ENCODE results near the gene TBCA.

- TF ChIP-seq EZH2 (IDR thresholded peaks at IDR 0.05; ENCODE audit: insufficient read depth, poor library complexity, severe bottlenecking) (no peak), EZH2phosphoT487 (IDR thresholded peaks at IDR 0.05; ENCODE audit: insufficient read depth, low read depth) (no peak)
Measured at GRCh38 chr5:77778398-77778797, 2.3 kb upstream of the TBCA start.

All from GM23248 (cell line).